PFSK-1 (cell line): Measurements from ENCODE around the gene STIM1.

ENCODE experiments used
- FOXP2 ChIP-seq: optimal IDR thresholded peaks from 2 replicates; pipeline ENCODE3; 2011; ENCODE audit warnings: borderline replicate concordance, control low read depth, inconsistent platforms; ENCODE audit not compliant: insufficient read depth; ENCODE audit errors: extremely low read length, extremely low read depth
- POLR2AphosphoS5 ChIP-seq: IDR thresholded peaks from 2 replicates; pipeline ENCODE4 v1.6.1; 2012; ENCODE audit warnings: low read depth, mild to moderate bottlenecking, control low read depth, low read length, moderate library complexity
- SIN3A ChIP-seq: IDR thresholded peaks from 2 replicates; pipeline ENCODE4 v1.6.1; 2012; ENCODE audit warnings: mild to moderate bottlenecking, low read length, moderate library complexity, borderline replicate concordance; ENCODE audit not compliant: insufficient read depth
- TAF1 ChIP-seq: IDR thresholded peaks from 2 replicates; pipeline ENCODE4 v1.6.1; 2012; ENCODE audit warnings: low read length, control low read depth, borderline replicate concordance; ENCODE audit not compliant: insufficient read depth
- TF ChIP-seq, protein P1 (sequence below), 2 experiments: IDR thresholded peaks; 2 replicates each; pipeline versions ENCODE4 v1.6.1 to v1.8.0; 2011 to 2012; ENCODE audit warnings: low read depth in 2 of 2, low read length in 2 of 2, control low read depth in 1 of 2, inconsistent platforms in 1 of 2, mild to moderate bottlenecking in 1 of 2, moderate library complexity in 1 of 2; ENCODE audit not compliant: insufficient read depth in 1 of 2

The STIM1 gene

DNA sequence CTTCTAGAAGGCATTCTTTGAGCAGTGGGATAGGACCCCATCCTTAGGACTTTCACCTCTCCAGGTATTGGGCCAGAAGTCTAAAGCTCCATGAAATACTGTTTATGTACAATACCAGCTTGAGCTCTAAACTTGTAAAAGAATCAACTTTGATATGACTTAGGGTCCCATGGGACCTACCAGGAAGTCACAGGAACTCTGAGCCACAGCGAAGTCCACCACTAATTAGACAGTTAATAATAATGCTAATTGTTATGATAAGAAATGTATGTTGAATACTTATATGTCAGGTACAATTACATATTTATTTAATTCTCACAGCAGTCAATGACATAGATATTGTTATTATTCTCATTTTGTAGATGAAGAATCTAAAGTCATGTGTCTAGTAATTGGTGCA lies 35.3 kb downstream of the STIM1 start:
- TF ChIP-seq TAF1 (no peak), POLR2AphosphoS5 (no peak), FOXP2 (no peak), SIN3A (no peak)
- TF ChIP-seq, protein P1, sequence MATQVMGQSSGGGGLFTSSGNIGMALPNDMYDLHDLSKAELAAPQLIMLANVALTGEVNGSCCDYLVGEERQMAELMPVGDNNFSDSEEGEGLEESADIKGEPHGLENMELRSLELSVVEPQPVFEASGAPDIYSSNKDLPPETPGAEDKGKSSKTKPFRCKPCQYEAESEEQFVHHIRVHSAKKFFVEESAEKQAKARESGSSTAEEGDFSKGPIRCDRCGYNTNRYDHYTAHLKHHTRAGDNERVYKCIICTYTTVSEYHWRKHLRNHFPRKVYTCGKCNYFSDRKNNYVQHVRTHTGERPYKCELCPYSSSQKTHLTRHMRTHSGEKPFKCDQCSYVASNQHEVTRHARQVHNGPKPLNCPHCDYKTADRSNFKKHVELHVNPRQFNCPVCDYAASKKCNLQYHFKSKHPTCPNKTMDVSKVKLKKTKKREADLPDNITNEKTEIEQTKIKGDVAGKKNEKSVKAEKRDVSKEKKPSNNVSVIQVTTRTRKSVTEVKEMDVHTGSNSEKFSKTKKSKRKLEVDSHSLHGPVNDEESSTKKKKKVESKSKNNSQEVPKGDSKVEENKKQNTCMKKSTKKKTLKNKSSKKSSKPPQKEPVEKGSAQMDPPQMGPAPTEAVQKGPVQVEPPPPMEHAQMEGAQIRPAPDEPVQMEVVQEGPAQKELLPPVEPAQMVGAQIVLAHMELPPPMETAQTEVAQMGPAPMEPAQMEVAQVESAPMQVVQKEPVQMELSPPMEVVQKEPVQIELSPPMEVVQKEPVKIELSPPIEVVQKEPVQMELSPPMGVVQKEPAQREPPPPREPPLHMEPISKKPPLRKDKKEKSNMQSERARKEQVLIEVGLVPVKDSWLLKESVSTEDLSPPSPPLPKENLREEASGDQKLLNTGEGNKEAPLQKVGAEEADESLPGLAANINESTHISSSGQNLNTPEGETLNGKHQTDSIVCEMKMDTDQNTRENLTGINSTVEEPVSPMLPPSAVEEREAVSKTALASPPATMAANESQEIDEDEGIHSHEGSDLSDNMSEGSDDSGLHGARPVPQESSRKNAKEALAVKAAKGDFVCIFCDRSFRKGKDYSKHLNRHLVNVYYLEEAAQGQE (IDR thresholded peaks at IDR 0.05; ENCODE audit: insufficient read depth in 1 of 2, low read depth in 2 of 2, low read length in 2 of 2): no peak

DNA sequence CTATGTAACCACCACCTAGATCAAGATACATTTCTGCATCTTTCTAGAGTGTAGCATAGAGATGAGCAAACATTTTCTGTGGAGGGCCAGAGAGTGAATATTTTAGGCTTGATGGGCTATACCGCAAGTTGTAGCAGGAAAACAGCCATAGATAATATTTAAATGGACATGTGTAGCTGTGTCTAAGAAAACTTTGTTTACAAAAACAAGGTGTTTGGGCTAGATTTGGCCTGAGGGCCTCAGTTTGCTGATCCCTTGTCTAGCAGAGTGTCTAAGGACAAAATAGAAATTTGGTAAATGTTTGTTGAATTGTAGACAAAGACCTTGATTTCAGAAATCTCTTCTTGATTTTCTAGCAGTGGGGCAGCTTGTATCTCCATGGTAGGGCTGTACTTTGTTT lies 36.3 kb downstream of the STIM1 start:
- TF ChIP-seq, protein P1 (IDR thresholded peaks at IDR 0.05; ENCODE audit: insufficient read depth in 1 of 2, low read depth in 2 of 2, low read length in 2 of 2): no peak
- TF ChIP-seq TAF1 (no peak), FOXP2 (no peak)

DNA sequence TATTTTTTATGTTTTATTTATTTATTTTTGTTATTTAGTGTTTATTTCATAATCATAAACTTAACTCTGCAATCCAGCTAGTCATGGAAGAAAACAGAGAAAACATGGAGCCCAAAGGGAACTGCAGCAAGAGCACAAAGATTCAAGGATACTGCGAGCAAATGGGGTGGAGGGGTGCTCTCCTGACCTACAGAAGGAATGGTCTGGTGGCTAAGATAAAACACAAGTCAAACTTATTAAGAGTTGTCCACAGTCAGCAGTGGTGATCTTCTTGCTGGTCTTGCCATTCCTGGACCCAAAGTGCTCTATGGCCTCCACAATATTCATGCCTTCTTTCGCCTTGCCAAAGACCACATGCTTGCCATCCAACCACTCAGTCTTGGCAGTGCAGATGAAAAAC lies 36.7 kb downstream of the STIM1 start:
- no peak for TF ChIP-seq SIN3A
- TF ChIP-seq POLR2AphosphoS5: no peak
- no peak for TF ChIP-seq TAF1
- TF ChIP-seq, protein P1 (IDR thresholded peaks at IDR 0.05; ENCODE audit: insufficient read depth in 1 of 2, low read depth in 2 of 2, low read length in 2 of 2): no peak
- TF ChIP-seq FOXP2: no peak

DNA sequence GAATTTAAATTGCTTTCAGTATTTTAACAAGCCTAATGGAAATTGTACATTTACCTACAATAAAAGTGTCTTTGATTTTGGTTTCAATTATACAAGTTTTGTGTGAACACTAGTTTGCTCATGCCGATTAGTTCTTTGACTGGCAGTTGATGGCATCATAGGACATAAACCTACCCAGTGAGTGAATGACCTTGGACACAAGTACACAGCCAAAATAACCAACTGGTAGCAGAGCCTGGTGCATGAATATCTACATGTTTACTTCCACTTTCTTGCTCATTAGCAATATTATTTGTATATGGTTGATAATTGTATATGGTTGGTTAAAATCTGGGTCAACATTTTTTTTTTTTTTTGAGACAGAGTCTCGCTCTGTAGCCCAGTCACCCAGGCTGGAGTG lies 37.8 kb downstream of the STIM1 start:
- TF ChIP-seq FOXP2 (no peak), POLR2AphosphoS5 (no peak), TAF1 (no peak), SIN3A (no peak)
- TF ChIP-seq, protein P1 (IDR thresholded peaks at IDR 0.05; ENCODE audit: insufficient read depth in 1 of 2, low read depth in 2 of 2, low read length in 2 of 2): no peak

DNA sequence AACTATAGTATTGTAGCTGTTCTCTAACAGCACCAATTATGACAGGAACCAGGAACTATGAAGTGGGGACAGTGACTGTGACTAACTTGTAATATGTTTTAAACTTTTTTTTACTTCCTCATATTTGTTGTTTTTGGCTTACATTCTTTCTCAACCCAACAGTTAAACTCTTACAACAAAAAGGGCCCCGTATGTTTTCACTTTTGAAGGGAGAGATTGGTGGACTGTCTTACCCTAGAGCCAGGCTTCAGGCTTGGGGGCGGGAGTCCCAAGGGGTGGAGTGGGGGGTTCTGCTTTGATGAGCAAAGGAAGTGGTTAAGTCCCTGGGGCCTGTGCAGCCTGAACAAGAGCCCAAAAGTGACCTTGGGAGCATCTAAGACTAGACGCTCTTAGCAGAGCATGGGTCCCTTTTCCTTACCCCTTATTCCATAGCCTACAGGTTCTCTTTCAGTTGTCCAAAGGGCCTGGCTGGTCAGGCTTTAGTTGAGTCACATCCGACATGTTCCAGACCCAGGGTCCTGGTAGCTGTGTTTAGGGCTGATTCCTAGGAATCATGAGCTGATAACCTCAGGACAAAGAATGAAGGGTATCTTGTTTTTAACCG lies 38.8 kb downstream of the STIM1 start:
- TF ChIP-seq FOXP2 (no peak), TAF1 (no peak), POLR2AphosphoS5 (no peak), SIN3A (no peak)
- TF ChIP-seq, protein P1 (IDR thresholded peaks at IDR 0.05; ENCODE audit: insufficient read depth in 1 of 2, low read depth in 2 of 2, low read length in 2 of 2): no peak
